ENCODE data around the gene PRIM2. TPM values are rescaled to one million over a fixed set of nuclear protein-coding genes. Genes with fewer than 3 reads are reported as not detected.
"Not testable (repeated sequence)": the region's sequence is repeated elsewhere in the genome, so short reads cannot be mapped to it uniquely, and the experiment has no call there.

Gene PRIM2
- total and polyA plus RNA-seq, 2 of the 8 experiments (the other 6 are each of a cell fraction or from before 2014, with no cell fraction given): 20.8 to 46.8 TPM

GRCh38 chr6:57449496-57450066, 132.2 kb downstream of the PRIM2 start:
- H2BK15ac ChIP-seq (ENCODE audit: low read length); H3K4ac ChIP-seq (replicated peaks; ENCODE audit: insufficient read length, low read depth, low read length); H4K5ac ChIP-seq (ENCODE audit: insufficient read length, low read depth, low read length); H4K20me1 ChIP-seq (replicated peaks in 1 of 2; ENCODE audit: control insufficient read depth in 1 of 2, insufficient read depth in 2 of 2, low read length in 2 of 2); H2BK5ac ChIP-seq (ENCODE audit: low read depth, low read length); DNase-seq (ENCODE audit: low read depth in 1 of 2, low spot score in 2 of 2); H3K23me2 ChIP-seq (ENCODE audit: low read depth, low read length); H2AFZ ChIP-seq (ENCODE audit: low read length); H4K8ac ChIP-seq (ENCODE audit: extremely low read depth, insufficient read depth, low read length); CTCF ChIA-PET (ENCODE audit: partially characterized antibody); POLR2A ChIA-PET (ENCODE audit: partially characterized antibody); H3K36me3 ChIP-seq (ENCODE audit: control insufficient read depth in 2 of 4, insufficient read depth in 4 of 4, low read length in 3 of 4); H3K9ac ChIP-seq (replicated peaks in 1 of 4; ENCODE audit: extremely low read depth in 1 of 4, low read depth in 3 of 4, low read length in 3 of 4); H2BK120ac ChIP-seq (replicated peaks; ENCODE audit: low read depth, low read length); H3K56ac ChIP-seq (replicated peaks; ENCODE audit: insufficient read length, low read depth, low read length); H3K4me2 ChIP-seq (ENCODE audit: insufficient read depth in 1 of 2, low read depth in 2 of 2, low read length in 2 of 2); H2BK12ac ChIP-seq (ENCODE audit: low read depth, low read length); H3K14ac ChIP-seq (ENCODE audit: insufficient read length); H3K79me2 ChIP-seq (ENCODE audit: control insufficient read depth in 1 of 2, insufficient read depth in 2 of 2, low read length in 2 of 2); H3K4me1 ChIP-seq (replicated peaks in 1 of 4; ENCODE audit: control insufficient read depth in 3 of 4, insufficient read depth in 4 of 4, low read length in 3 of 4); H4K91ac ChIP-seq (replicated peaks; ENCODE audit: insufficient read length, low read length); H3K79me1 ChIP-seq (ENCODE audit: low read depth, low read length); H2BK20ac ChIP-seq (ENCODE audit: low read length); H3K18ac ChIP-seq (ENCODE audit: extremely low read depth, low read length); H2AK5ac ChIP-seq (ENCODE audit: low read depth, low read length); H3K23ac ChIP-seq (ENCODE audit: insufficient read length); H3K27ac ChIP-seq (ENCODE audit: low read depth, low read length); H3K9me3 ChIP-seq (ENCODE audit: insufficient read depth in 2 of 2, low read depth in 1 of 2, low read length in 1 of 2); H3K27me3 ChIP-seq (replicated peaks in 1 of 4; ENCODE audit: control insufficient read depth in 3 of 4, extremely low read depth in 1 of 4, insufficient read depth in 3 of 4, low read length in 3 of 4); FAIRE-seq; H3K4me3 ChIP-seq (ENCODE audit: extremely low read depth in 1 of 4, insufficient read depth in 2 of 4, low read depth in 3 of 4, low read length in 4 of 4): not testable (repeated sequence)
- WGBS, 2 experiments (ENCODE audit: extremely low coverage in 1 of 2, insufficient coverage in 1 of 2, insufficient read length in 1 of 2, insufficient replicate concordance in 2 of 2, low coverage in 1 of 2, low lambda C conversion rate in 2 of 2, missing lambda C conversion rate in 1 of 2): 94% methylated on average over 1 of the region's 1 CpG; no CpG with 5 or more reads in 1 of the 2 experiments

Data from H1 (cell line).